ENCODE measurements around the gene SLX4.

DNA sequence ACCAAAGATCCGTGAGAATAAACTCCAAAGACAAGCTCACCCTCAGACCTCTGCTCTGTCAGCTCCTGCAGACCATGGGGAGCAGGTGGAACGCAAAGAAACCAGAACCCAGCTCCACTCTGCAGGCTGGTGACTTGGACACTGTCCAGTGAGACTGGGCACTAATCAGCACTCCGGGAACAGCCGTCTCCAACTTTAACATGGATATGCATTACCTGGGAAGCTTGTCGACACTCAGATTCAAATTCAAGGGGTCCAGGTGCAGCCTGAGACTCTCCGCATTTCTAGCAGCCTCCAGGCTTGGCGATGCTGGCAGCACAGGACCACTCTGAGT is 9.1 kb downstream of the SLX4 start:
- TF ChIP-seq, protein P1, sequence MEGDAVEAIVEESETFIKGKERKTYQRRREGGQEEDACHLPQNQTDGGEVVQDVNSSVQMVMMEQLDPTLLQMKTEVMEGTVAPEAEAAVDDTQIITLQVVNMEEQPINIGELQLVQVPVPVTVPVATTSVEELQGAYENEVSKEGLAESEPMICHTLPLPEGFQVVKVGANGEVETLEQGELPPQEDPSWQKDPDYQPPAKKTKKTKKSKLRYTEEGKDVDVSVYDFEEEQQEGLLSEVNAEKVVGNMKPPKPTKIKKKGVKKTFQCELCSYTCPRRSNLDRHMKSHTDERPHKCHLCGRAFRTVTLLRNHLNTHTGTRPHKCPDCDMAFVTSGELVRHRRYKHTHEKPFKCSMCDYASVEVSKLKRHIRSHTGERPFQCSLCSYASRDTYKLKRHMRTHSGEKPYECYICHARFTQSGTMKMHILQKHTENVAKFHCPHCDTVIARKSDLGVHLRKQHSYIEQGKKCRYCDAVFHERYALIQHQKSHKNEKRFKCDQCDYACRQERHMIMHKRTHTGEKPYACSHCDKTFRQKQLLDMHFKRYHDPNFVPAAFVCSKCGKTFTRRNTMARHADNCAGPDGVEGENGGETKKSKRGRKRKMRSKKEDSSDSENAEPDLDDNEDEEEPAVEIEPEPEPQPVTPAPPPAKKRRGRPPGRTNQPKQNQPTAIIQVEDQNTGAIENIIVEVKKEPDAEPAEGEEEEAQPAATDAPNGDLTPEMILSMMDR (IDR thresholded peaks at IDR 0.05), result no peak
- TF ChIP-seq POLR2AphosphoS2 (conservative IDR thresholded peaks at IDR 0.05; ENCODE audit: low read length), result no peak
- TF ChIP-seq, protein P2, sequence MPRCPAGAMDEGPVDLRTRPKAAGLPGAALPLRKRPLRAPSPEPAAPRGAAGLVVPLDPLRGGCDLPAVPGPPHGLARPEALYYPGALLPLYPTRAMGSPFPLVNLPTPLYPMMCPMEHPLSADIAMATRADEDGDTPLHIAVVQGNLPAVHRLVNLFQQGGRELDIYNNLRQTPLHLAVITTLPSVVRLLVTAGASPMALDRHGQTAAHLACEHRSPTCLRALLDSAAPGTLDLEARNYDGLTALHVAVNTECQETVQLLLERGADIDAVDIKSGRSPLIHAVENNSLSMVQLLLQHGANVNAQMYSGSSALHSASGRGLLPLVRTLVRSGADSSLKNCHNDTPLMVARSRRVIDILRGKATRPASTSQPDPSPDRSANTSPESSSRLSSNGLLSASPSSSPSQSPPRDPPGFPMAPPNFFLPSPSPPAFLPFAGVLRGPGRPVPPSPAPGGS (IDR thresholded peaks at IDR 0.05), result no peak
- no peak for TF ChIP-seq CBX2 (IDR thresholded peaks at IDR 0.05; ENCODE audit: borderline replicate concordance, low read depth)
- no peak for TF ChIP-seq RAD21 (conservative IDR thresholded peaks at IDR 0.05 in 1 of 2, IDR thresholded peaks at IDR 0.05 in 1 of 2)
- no peak for TF ChIP-seq POLR2A (IDR thresholded peaks at IDR 0.05; ENCODE audit: low read length)
- TF ChIP-seq, protein P3, sequence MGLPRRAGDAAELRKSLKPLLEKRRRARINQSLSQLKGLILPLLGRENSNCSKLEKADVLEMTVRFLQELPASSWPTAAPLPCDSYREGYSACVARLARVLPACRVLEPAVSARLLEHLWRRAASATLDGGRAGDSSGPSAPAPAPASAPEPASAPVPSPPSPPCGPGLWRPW (IDR thresholded peaks at IDR 0.05), result no peak
